Natural killer cell treated with Interleukin-12 subunit alpha and Interleukin-12 subunit beta and Interleukin-15 and Interleukin-18, amount 100 ng/mL, for 72 hours (primary cell): ENCODE results near the gene KAT6B. TPM values are rescaled to one million over a fixed set of nuclear protein-coding genes. Genes with fewer than 3 reads are reported as not detected.
"Not testable (repeated sequence)": the region's sequence is repeated elsewhere in the genome, so short reads cannot be mapped to it uniquely, and the experiment has no call there.

Experiments
- ATAC-seq, 2 donors: fragments of 150-1000 bp; cut with Tn5 transposase in 1 of 2; sonication (Bioruptor Pico), chemical (Tn5 transposase) in 1 of 2; 2 replicates each; pipeline ENCODE4 v1.10.0; 2021
- DNase-seq: peaks from one replicate; pipeline ENCODE4 v3.0.0; 2022; ENCODE audit warnings: low spot score
- H3K27ac Mint-ChIP-seq, 2 donors: 1 replicate in 1 of 2; 2 replicates in 1 of 2; pipeline ENCODE4 v1.8.0; 2022; ENCODE audit warnings: mixed read lengths in 2 of 2, mild to moderate bottlenecking in 1 of 2, moderate library complexity in 1 of 2
- H3K27me3 Mint-ChIP-seq, 2 donors: 1 replicate in 1 of 2; 2 replicates in 1 of 2; pipeline ENCODE4 v1.8.0; 2022; ENCODE audit warnings: mixed read lengths in 2 of 2
- H3K36me3 Mint-ChIP-seq: one replicate; pipeline ENCODE4 v1.8.0; 2022; ENCODE audit warnings: mixed read lengths
- H3K4me1 Mint-ChIP-seq, 2 donors: 1 replicate in 1 of 2; 2 replicates in 1 of 2; pipeline ENCODE4 v1.8.0; 2022; ENCODE audit warnings: low read depth in 2 of 2, mixed read lengths in 2 of 2, mild to moderate bottlenecking in 1 of 2
- H3K4me3 Mint-ChIP-seq: one replicate; pipeline ENCODE4 v1.8.0; 2022; ENCODE audit warnings: mixed read lengths
- H3K9me3 Mint-ChIP-seq: 2 replicates; pipeline ENCODE4 v1.8.0; 2022; ENCODE audit warnings: mixed read lengths
- total RNA-seq, 2 donors: library from RNA; stranded (reverse); gene quantifications; one replicate each; pipeline ENCODE4 v1.2.3, GENCODE V29; 2022

The KAT6B gene
- total RNA-seq = 10 to 100 TPM; 26.7 to 27.9 TPM

DNA sequence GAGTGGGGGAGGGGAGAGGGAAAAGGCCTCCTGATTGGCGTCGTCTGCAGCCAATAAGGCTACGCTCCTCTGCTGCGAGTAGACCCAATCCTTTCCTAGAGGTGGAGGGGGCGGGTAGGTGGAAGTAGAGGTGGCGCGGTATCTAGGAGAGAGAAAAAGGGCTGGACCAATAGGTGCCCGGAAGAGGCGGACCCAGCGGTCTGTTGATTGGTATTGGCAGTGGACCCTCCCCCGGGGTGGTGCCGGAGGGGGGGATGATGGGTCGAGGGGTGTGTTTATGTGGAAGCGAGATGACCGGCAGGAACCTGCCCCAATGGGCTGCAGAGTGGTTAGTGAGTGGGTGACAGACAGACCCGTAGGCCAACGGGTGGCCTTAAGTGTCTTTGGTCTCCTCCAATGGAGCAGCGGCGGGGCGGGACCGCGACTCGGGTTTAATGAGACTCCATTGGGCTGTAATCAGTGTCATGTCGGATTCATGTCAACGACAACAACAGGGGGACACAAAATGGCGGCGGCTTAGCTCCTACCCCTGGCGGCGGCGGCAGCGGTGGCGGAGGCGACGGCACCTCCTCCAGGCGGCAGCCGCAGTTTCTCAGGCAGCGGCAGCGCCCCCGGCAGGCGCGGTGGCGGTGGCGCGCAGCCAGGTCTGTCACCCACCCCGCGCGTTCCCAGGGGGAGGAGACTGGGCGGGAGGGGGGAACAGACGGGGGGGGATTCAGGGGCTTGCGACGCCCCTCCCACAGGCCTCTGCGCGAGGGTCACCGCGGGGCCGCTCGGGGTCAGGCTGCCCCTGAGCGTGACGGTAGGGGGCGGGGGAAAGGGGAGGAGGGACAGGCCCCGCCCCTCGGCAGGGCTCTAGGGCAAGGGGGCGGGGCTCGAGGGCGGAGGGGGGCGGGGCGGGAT lies at the start of gene KAT6B:
Gene KAT6B (plus strand): TSS at position 459 of the 903 bp plus-strand sequence. CDS start 16,258 bp downstream, outside the sequence.
- peak; percentile 100 for DNase-seq
- H3K36me3 Mint-ChIP-seq = no peaks in the 10 kb centered on the region
- no peaks in the 10 kb centered on the region for H3K27me3 Mint-ChIP-seq
- peaks cover 26 to 32% of the 10 kb centered on the region in 2 donors for H3K4me1 Mint-ChIP-seq
- H3K27ac Mint-ChIP-seq = peak within 1 kb of the TSS; percentile 83 to 90
- H3K4me3 Mint-ChIP-seq = peak within 1 kb of the TSS; percentile 85
- peak; percentile 92 to 93 for ATAC-seq
- H3K9me3 Mint-ChIP-seq = peaks cover 3% of the 10 kb centered on the region

DNA sequence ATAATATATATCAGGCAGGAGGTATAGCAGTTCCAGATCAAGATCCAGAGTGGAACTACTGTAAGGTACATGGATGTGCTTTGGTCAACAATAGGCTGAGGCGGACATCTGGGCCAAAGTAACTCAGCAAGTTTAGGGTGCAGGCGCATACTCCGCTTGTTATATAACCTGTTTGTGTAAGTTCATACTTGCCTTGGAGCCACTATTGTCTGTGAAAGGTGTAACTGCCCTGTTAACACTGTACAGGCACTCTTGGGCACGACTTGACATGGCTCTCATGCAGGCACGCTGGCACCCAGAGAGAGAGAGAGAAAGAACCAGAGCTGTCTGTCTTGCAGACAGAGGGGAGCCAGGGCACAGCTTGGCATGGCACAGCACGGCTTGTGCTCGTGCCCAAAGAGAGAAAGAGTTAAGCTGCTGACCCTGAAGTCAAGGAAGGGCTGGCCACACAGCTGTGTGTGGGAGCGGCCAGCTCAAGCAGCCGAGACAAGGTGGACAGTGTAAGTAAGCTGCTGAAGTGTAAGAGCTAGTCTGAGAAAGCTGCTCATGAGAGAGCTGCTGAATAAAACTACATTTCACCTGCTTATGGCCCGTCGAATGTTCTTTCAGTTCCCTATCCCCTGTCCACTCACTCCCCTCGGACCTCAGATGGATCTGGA lies 47.8 kb upstream of the KAT6B start:
- Mint-ChIP-seq H3K9me3 (no peaks in the 10 kb centered on the region), H3K27me3 (no peaks in the 10 kb centered on the region), H3K4me3 (no peak overlapping the region), H3K36me3 (no peaks in the 10 kb centered on the region), H3K4me1 (no peaks in the 10 kb centered on the region), H3K27ac (no peak overlapping the region)
- ATAC-seq = no peak
- DNase-seq = no peak

- H3K4me1 Mint-ChIP-seq = not testable (repeated sequence)
Measured at GRCh38 chr10:74781870-74782269, 44.5 kb upstream of the KAT6B start.

GRCh38 chr10:74784462-74784861 lies 41.9 kb upstream of the KAT6B start:
- Mint-ChIP-seq H3K4me1 (peaks cover 0 to 3% of the 10 kb centered on the region in 2 donors), H3K36me3 (no peaks in the 10 kb centered on the region), H3K4me3 (no peak overlapping the region), H3K9me3 (no peaks in the 10 kb centered on the region), H3K27ac (no peak overlapping the region), H3K27me3 (no peaks in the 10 kb centered on the region)
- DNase-seq (no peak), ATAC-seq (no peak)

More at GRCh38 chr10:74781870-74782269, 44.5 kb upstream of the KAT6B start:
- not testable (repeated sequence) for H3K36me3 Mint-ChIP-seq, DNase-seq, H3K27me3 Mint-ChIP-seq, ATAC-seq, H3K9me3 Mint-ChIP-seq, H3K27ac Mint-ChIP-seq, H3K4me3 Mint-ChIP-seq

DNA sequence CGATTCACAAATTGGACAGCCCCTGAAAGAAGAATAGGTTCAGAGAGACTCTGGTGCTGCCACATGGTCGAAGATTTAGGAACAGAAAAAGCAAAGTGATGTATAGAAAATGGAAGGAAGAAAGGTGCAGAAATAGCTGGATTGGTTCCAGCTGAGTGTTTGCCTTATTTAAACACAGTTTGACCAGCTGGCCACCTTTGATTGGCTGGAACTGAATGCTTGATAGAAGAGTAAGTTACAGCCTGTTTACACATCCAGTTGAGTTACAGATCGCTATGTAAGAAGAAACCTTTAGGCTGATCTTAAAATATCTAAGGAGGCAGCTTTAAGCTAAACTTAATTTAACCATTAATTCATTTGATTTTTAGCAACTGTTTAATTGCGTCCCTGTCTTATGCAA lies 40.3 kb upstream of the KAT6B start:
- Mint-ChIP-seq H3K27ac (no peak overlapping the region), H3K27me3 (no peaks in the 10 kb centered on the region), H3K4me1 (peaks cover 0 to 3% of the 10 kb centered on the region in 2 donors), H3K4me3 (no peak overlapping the region), H3K9me3 (no peaks in the 10 kb centered on the region), H3K36me3 (no peaks in the 10 kb centered on the region)
- no peak for ATAC-seq
- DNase-seq = no peak

GRCh38 chr10:74787457-74787856 lies 38.9 kb upstream of the KAT6B start:
- no peaks in the 10 kb centered on the region for H3K27me3 Mint-ChIP-seq
- H3K4me3 Mint-ChIP-seq = no peak overlapping the region
- no peak overlapping the region for H3K27ac Mint-ChIP-seq
- no peaks in the 10 kb centered on the region for H3K36me3 Mint-ChIP-seq
- ATAC-seq (no peak), DNase-seq (no peak)
- peaks cover 0 to 3% of the 10 kb centered on the region in 2 donors for H3K4me1 Mint-ChIP-seq
- H3K9me3 Mint-ChIP-seq = no peaks in the 10 kb centered on the region

- H3K36me3 Mint-ChIP-seq, H3K27me3 Mint-ChIP-seq, H3K4me1 Mint-ChIP-seq, ATAC-seq, H3K9me3 Mint-ChIP-seq, H3K4me3 Mint-ChIP-seq, DNase-seq: not testable (repeated sequence)
- peak overlapping the region in 1 of 2 donors; percentile 36 for H3K27ac Mint-ChIP-seq
Measured at GRCh38 chr10:74791979-74792378, 34.4 kb upstream of the KAT6B start.

GRCh38 chr10:74792726-74793125 lies 33.7 kb upstream of the KAT6B start:
- Mint-ChIP-seq H3K4me3 (no peak overlapping the region), H3K4me1 (peaks cover 4 to 5% of the 10 kb centered on the region in 2 donors), H3K9me3 (no peaks in the 10 kb centered on the region), H3K27me3 (no peaks in the 10 kb centered on the region), H3K27ac (peak overlapping the region in 1 of 2 donors; percentile 36), H3K36me3 (no peaks in the 10 kb centered on the region)
- DNase-seq = no peak
- ATAC-seq = no peak

GRCh38 chr10:74793240-74793639 lies 33.2 kb upstream of the KAT6B start:
- not testable (repeated sequence) for H3K36me3 Mint-ChIP-seq, H3K27ac Mint-ChIP-seq, H3K4me1 Mint-ChIP-seq, H3K4me3 Mint-ChIP-seq, H3K27me3 Mint-ChIP-seq, DNase-seq, H3K9me3 Mint-ChIP-seq, ATAC-seq

- no peaks in the 10 kb centered on the region for H3K9me3 Mint-ChIP-seq
Measured at GRCh38 chr10:74794531-74794930, 31.9 kb upstream of the KAT6B start.

GRCh38 chr10:74797550-74797949 lies 28.9 kb upstream of the KAT6B start:
- H3K27me3 Mint-ChIP-seq = no peaks in the 10 kb centered on the region
- DNase-seq = no peak
- ATAC-seq = no peak
- peak overlapping the region in 1 of 2 donors; percentile 12 for H3K27ac Mint-ChIP-seq
- no peaks in the 10 kb centered on the region for H3K9me3 Mint-ChIP-seq
- H3K36me3 Mint-ChIP-seq = no peaks in the 10 kb centered on the region
- no peak overlapping the region for H3K4me3 Mint-ChIP-seq
- H3K4me1 Mint-ChIP-seq = peaks cover 8 to 9% of the 10 kb centered on the region in 2 donors

More at GRCh38 chr10:74794531-74794930, 31.9 kb upstream of the KAT6B start:
- DNase-seq (no peak), ATAC-seq (no peak)
- H3K4me1 Mint-ChIP-seq = peaks cover 4 to 5% of the 10 kb centered on the region in 2 donors
- H3K4me3 Mint-ChIP-seq = no peak overlapping the region
- peak overlapping the region in 1 of 2 donors; percentile 15 for H3K27ac Mint-ChIP-seq
- no peaks in the 10 kb centered on the region for H3K36me3 Mint-ChIP-seq
- H3K27me3 Mint-ChIP-seq = no peaks in the 10 kb centered on the region

DNA sequence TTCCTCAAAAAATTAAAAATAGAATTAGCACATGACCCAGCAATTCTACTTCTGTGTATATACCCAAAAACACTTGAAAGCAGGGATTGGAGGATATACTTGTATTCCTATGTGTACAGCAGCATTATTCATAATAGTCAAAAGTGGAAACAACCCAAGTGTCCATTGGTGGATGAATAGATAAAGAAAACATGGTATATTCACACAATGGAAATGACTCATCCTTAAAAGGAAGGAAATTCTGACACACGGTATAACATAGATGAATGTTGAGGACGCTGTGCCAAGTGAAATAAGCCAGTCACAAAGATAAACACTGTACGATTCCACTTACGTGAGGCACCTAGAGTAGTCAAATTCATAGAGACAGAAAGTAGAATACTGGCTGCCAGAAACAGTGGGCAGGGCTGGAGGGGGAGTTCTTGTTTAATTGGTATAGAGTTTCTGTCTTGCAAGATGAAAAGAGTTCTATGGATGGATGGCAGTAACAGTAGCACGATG lies 26.6 kb upstream of the KAT6B start:
- DNase-seq (no peak), ATAC-seq (peak in 1 of 2 donors; percentile 83)
- Mint-ChIP-seq H3K27ac (no peak overlapping the region), H3K9me3 (no peaks in the 10 kb centered on the region), H3K4me3 (peak overlapping the region; percentile 38), H3K27me3 (no peaks in the 10 kb centered on the region), H3K4me1 (peaks cover 8 to 9% of the 10 kb centered on the region in 2 donors), H3K36me3 (no peaks in the 10 kb centered on the region)

DNA sequence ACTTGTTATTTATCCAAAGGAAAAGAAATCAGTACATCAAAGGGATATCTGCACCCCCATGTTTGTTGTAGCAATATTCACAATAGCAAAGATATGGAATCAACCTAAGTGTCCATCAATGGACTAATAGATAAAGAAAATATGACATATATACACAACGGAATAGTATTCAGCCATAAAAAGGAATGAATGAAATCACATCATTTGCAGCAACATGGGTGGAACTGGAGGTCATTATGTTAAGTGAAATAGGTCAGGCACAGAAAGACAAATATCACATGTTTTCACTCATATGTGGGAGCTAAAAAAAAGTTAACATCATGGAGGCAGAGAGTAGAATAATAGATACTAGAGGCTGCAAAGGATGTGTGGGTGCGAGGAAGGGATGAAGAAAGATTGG lies 25.0 kb upstream of the KAT6B start:
- Mint-ChIP-seq H3K36me3 (no peaks in the 10 kb centered on the region), H3K4me3 (no peak overlapping the region), H3K9me3 (no peaks in the 10 kb centered on the region), H3K27ac (no peak overlapping the region), H3K4me1 (peaks cover 4% of the 10 kb centered on the region in 2 donors), H3K27me3 (no peaks in the 10 kb centered on the region)
- DNase-seq = no peak
- no peak for ATAC-seq

- ATAC-seq (no peak), DNase-seq (no peak)
- H3K4me3 Mint-ChIP-seq = no peak overlapping the region
- H3K36me3 Mint-ChIP-seq = no peaks in the 10 kb centered on the region
- H3K9me3 Mint-ChIP-seq = no peaks in the 10 kb centered on the region
- no peaks in the 10 kb centered on the region for H3K27me3 Mint-ChIP-seq
- no peak overlapping the region for H3K27ac Mint-ChIP-seq
- no peaks in the 10 kb centered on the region for H3K4me1 Mint-ChIP-seq
Measured at GRCh38 chr10:74808501-74808900, 17.9 kb upstream of the KAT6B start.
